ENCODE measurements around the gene VAV2.
A peak's percentile ranks its signal among the peaks of the same experiment; 100 is the strongest.

The VAV2 gene

GRCh38 chr9:133773889-133774655, 218.1 kb downstream of the VAV2 start:
- peak; percentile 23 for DNase-seq (ENCODE audit: low spot score)
- no peak overlapping the region for H3K27ac ChIP-seq (ENCODE audit: poor library complexity, severe bottlenecking)

GRCh38 chr9:133772581-133772980, 219.5 kb downstream of the VAV2 start:
- TF ChIP-seq CTCF (IDR thresholded peaks at IDR 0.05; ENCODE audit: poor library complexity, severe bottlenecking): no peak
- no peaks in the 10 kb centered on the region for H3K4me1 ChIP-seq (ENCODE audit: insufficient read depth, poor library complexity, severe bottlenecking)
- H3K27ac ChIP-seq (ENCODE audit: poor library complexity, severe bottlenecking): no peak overlapping the region
- peak; percentile 19 for DNase-seq (ENCODE audit: low spot score)
- no peaks in the 10 kb centered on the region for H3K27me3 ChIP-seq (ENCODE audit: insufficient read depth, poor library complexity, severe bottlenecking)
- peaks cover 5% of the 10 kb centered on the region for H3K9me3 ChIP-seq (ENCODE audit: severe bottlenecking)
- no peak overlapping the region for H3K4me3 ChIP-seq (ENCODE audit: severe bottlenecking)
- ATAC-seq (ENCODE audit: low read depth): no peak
- H3K36me3 ChIP-seq (ENCODE audit: low read depth): peaks cover 80% of the 10 kb centered on the region

More at GRCh38 chr9:133773889-133774655, 218.1 kb downstream of the VAV2 start:
- TF ChIP-seq CTCF (IDR thresholded peaks at IDR 0.05; ENCODE audit: poor library complexity, severe bottlenecking): no peak
- no peaks in the 10 kb centered on the region for H3K4me1 ChIP-seq (ENCODE audit: insufficient read depth, poor library complexity, severe bottlenecking)
- H3K9me3 ChIP-seq (ENCODE audit: severe bottlenecking): no peaks in the 10 kb centered on the region
- no peak for ATAC-seq (ENCODE audit: low read depth)
- H3K4me3 ChIP-seq (ENCODE audit: severe bottlenecking): no peak overlapping the region
- peaks cover 82% of the 10 kb centered on the region for H3K36me3 ChIP-seq (ENCODE audit: low read depth)
- no peaks in the 10 kb centered on the region for H3K27me3 ChIP-seq (ENCODE audit: insufficient read depth, poor library complexity, severe bottlenecking)

- H3K27ac ChIP-seq (ENCODE audit: poor library complexity, severe bottlenecking): no peak overlapping the region
- no peak for TF ChIP-seq CTCF (IDR thresholded peaks at IDR 0.05; ENCODE audit: poor library complexity, severe bottlenecking)
- no peak overlapping the region for H3K4me3 ChIP-seq (ENCODE audit: severe bottlenecking)
- peaks cover 13% of the 10 kb centered on the region for H3K9me3 ChIP-seq (ENCODE audit: severe bottlenecking)
- no peaks in the 10 kb centered on the region for H3K4me1 ChIP-seq (ENCODE audit: insufficient read depth, poor library complexity, severe bottlenecking)
- H3K36me3 ChIP-seq (ENCODE audit: low read depth): peaks cover 80% of the 10 kb centered on the region
- no peaks in the 10 kb centered on the region for H3K27me3 ChIP-seq (ENCODE audit: insufficient read depth, poor library complexity, severe bottlenecking)
- DNase-seq (ENCODE audit: low spot score) (peak; percentile 48), ATAC-seq (ENCODE audit: low read depth) (no peak)
Observed at GRCh38 chr9:133771486-133772482, 220.3 kb downstream of the VAV2 start.

GRCh38 chr9:133770076-133770777, 221.9 kb downstream of the VAV2 start:
- no peak overlapping the region for H3K4me3 ChIP-seq (ENCODE audit: severe bottlenecking)
- TF ChIP-seq CTCF (IDR thresholded peaks at IDR 0.05; ENCODE audit: poor library complexity, severe bottlenecking): no peak
- no peak for ATAC-seq (ENCODE audit: low read depth)
- DNase-seq (ENCODE audit: low spot score): peak; percentile 26
- peaks cover 79% of the 10 kb centered on the region for H3K36me3 ChIP-seq (ENCODE audit: low read depth)
- H3K27ac ChIP-seq (ENCODE audit: poor library complexity, severe bottlenecking): no peak overlapping the region
- H3K4me1 ChIP-seq (ENCODE audit: insufficient read depth, poor library complexity, severe bottlenecking): no peaks in the 10 kb centered on the region
- H3K9me3 ChIP-seq (ENCODE audit: severe bottlenecking): peaks cover 13% of the 10 kb centered on the region
- no peaks in the 10 kb centered on the region for H3K27me3 ChIP-seq (ENCODE audit: insufficient read depth, poor library complexity, severe bottlenecking)
